ENCODE data around the gene RSPO3. TPM values are rescaled to one million over a fixed set of nuclear protein-coding genes. Genes with fewer than 3 reads are reported as not detected.

Gene RSPO3
- total and polyA plus RNA-seq, 2 of the 4 experiments (the other 2 are of a cell fraction): not detected

DNA sequence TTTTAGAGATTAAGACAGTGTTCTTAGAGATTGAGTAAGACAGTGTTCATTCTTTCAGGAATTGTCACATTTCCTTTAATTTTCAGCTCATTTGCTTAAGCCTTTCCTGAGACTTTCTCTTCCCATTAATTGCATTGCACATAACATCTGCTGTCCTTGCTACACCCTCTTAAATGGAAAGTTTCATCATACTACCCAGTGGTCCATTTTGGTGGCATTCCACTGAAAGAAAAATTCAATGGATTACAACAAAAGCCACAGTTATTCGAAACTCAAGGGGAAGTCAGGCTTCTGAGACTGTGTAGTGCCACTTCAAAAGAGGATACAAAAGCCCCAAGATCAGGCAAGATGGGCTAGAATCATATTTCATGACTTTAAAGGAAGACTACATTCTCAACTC lies 64.0 kb downstream of the RSPO3 start:
- Histone ChIP-seq H4K20me1 (ENCODE audit: insufficient read depth, low read length) (no peaks in the 10 kb centered on the region), H3K23ac (ENCODE audit: low read depth, low read length) (no peak overlapping the region), H2AFZ (replicated peaks; ENCODE audit: low read length, poor library complexity) (no peak overlapping the region), H3K36me3 (ENCODE audit: control insufficient read depth, insufficient read depth, low read length) (no peaks in the 10 kb centered on the region), H2BK120ac (ENCODE audit: low read depth, low read length) (no peak overlapping the region), H3K4me1 (ENCODE audit: control insufficient read depth, insufficient read depth, low read length) (no peaks in the 10 kb centered on the region), H2BK20ac (ENCODE audit: low read depth, low read length) (no peak overlapping the region), H3K4ac (ENCODE audit: low read depth, low read length) (no peak overlapping the region), H3K56ac (ENCODE audit: extremely low read depth, insufficient read depth, low read length) (no peak overlapping the region), H2AK9ac (replicated peaks; ENCODE audit: low read depth, low read length, poor library complexity) (no peak overlapping the region), H3K4me2 (ENCODE audit: low read depth, low read length) (no peak overlapping the region), H2BK15ac (ENCODE audit: low read depth, low read length) (no peak overlapping the region), H3K79me1 (ENCODE audit: low read depth in 1 of 2, low read length in 2 of 2) (no peaks in the 10 kb centered on the region), H4K8ac (ENCODE audit: low read depth in 2 of 2, low read length in 2 of 2) (no peak overlapping the region), H4K91ac (ENCODE audit: insufficient read depth, low read depth, low read length) (no peak overlapping the region), H3K9me3 (ENCODE audit: control insufficient read depth, insufficient read depth, low read length) (no peaks in the 10 kb centered on the region), H3K4me3 (ENCODE audit: insufficient read depth, low read depth, low read length) (no peak overlapping the region), H4K5ac (ENCODE audit: low read depth, low read length) (no peak overlapping the region), H3K27me3 (ENCODE audit: control insufficient read depth, insufficient read depth, low read length) (peaks cover 2% of the 10 kb centered on the region), H2AK5ac (ENCODE audit: low read depth, low read length) (no peak overlapping the region), H3K14ac (replicated peaks; ENCODE audit: low read depth, low read length) (no peak overlapping the region), H3K27ac (ENCODE audit: insufficient read depth, low read length) (no peak overlapping the region), H2BK5ac (ENCODE audit: low read depth, low read length, poor library complexity, severe bottlenecking) (no peak overlapping the region), H3K9me1 (ENCODE audit: insufficient read depth, low read length) (no peaks in the 10 kb centered on the region), H3K18ac (ENCODE audit: low read depth, low read length) (no peak overlapping the region), H3K9ac (ENCODE audit: low read depth, low read length) (no peak overlapping the region)
- TF ChIP-seq, protein P1, sequence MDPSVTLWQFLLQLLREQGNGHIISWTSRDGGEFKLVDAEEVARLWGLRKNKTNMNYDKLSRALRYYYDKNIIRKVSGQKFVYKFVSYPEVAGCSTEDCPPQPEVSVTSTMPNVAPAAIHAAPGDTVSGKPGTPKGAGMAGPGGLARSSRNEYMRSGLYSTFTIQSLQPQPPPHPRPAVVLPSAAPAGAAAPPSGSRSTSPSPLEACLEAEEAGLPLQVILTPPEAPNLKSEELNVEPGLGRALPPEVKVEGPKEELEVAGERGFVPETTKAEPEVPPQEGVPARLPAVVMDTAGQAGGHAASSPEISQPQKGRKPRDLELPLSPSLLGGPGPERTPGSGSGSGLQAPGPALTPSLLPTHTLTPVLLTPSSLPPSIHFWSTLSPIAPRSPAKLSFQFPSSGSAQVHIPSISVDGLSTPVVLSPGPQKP (IDR thresholded peaks at IDR 0.05; ENCODE audit: borderline replicate concordance, low read depth, low read length): no peak
- no peak for TF ChIP-seq CEBPB (IDR thresholded peaks at IDR 0.05; ENCODE audit: low read depth, low read length)
- no peak for TF ChIP-seq CHD1 (IDR thresholded peaks at IDR 0.05; ENCODE audit: low read depth, low read length)
- CTCF ChIA-PET: no interaction called here
- no peak for ATAC-seq (ENCODE audit: low read depth)
- BruUV-seq (replicated peaks): no TSS peak
- dilution Hi-C loops (cut with HindIII; ENCODE audit: low sequenced_read_pairs, unreplicated experiment): no loop called here
- in situ Hi-C loops (cut with MboI; ENCODE audit: low sequenced_read_pairs): no loop called here
- no peak for DNase-seq
- intact Hi-C loops (cut with micrococcal nuclease): no loop called here
- POLR2A ChIA-PET (ENCODE audit: unreplicated experiment): no interaction called here
- WGBS, 2 experiments (ENCODE audit: extremely low coverage in 2 of 2, insufficient read length in 1 of 2): no CpG with 5 or more reads among the region's 1 CpG

Measured in IMR-90 (cell line).